ENCODE measurements around the gene ABHD17B. TPM values are rescaled to one million over a fixed set of nuclear protein-coding genes. Genes with fewer than 3 reads are reported as not detected.

The ABHD17B gene
- total and polyA plus RNA-seq, 2 donors (not counting 1 experiment from before 2014, with no cell fraction given), result 14.6 to 20.6 TPM

- Histone ChIP-seq H3K4me1 (ENCODE audit: control insufficient read depth, extremely low read depth, insufficient read depth, low read length) (no peaks in the 10 kb centered on the region), H3K9ac (ENCODE audit: insufficient read depth, low read length) (no peak overlapping the region), H4K20me1 (ENCODE audit: control insufficient read depth, extremely low read depth, insufficient read depth, low read length) (no peaks in the 10 kb centered on the region), H3K4me3 (replicated peaks in 1 of 4; ENCODE audit: control extremely low read depth in 1 of 4, insufficient read depth in 1 of 4, low read depth in 3 of 4, low read length in 4 of 4) (no peak overlapping the region), H3K36me3 (ENCODE audit: control insufficient read depth, insufficient read depth, low read length) (no peaks in the 10 kb centered on the region), H3K79me2 (ENCODE audit: control insufficient read depth, insufficient read depth, low read length) (peaks cover 5% of the 10 kb centered on the region), H3K27me3 (ENCODE audit: control insufficient read depth, insufficient read depth, low read length) (no peaks in the 10 kb centered on the region), H3K4me2 (ENCODE audit: extremely low read depth, insufficient read depth, low read length) (no peak overlapping the region), H3K9me3 (ENCODE audit: control insufficient read depth, insufficient read depth, low read depth, low read length) (no peaks in the 10 kb centered on the region), H3K27ac (ENCODE audit: insufficient read depth, low read length) (no peak overlapping the region), H2AFZ (ENCODE audit: low read length) (no peak overlapping the region)
- TF ChIP-seq EZH2 (IDR thresholded peaks at IDR 0.05; ENCODE audit: low read length, missing control alignments) (no peak), CTCF (conservative IDR thresholded peaks at IDR 0.05 in 1 of 2, IDR thresholded peaks at IDR 0.05 in 1 of 2; ENCODE audit: low read depth in 1 of 2, low read length in 2 of 2) (no peak)
- no peak for DNase-seq (ENCODE audit: low read depth in 2 of 2)
Measured at GRCh38 chr9:71937898-71938297, 26.9 kb upstream of the ABHD17B start.

GRCh38 chr9:71937070-71937625 lies 26.2 kb upstream of the ABHD17B start:
- Histone ChIP-seq H3K27me3 (ENCODE audit: control insufficient read depth, insufficient read depth, low read length) (no peaks in the 10 kb centered on the region), H3K79me2 (ENCODE audit: control insufficient read depth, insufficient read depth, low read length) (peaks cover 5% of the 10 kb centered on the region), H3K9me3 (ENCODE audit: control insufficient read depth, insufficient read depth, low read depth, low read length) (no peaks in the 10 kb centered on the region), H3K27ac (ENCODE audit: insufficient read depth, low read length) (no peak overlapping the region), H3K9ac (ENCODE audit: insufficient read depth, low read length) (no peak overlapping the region), H3K36me3 (ENCODE audit: control insufficient read depth, insufficient read depth, low read length) (no peaks in the 10 kb centered on the region), H4K20me1 (ENCODE audit: control insufficient read depth, extremely low read depth, insufficient read depth, low read length) (no peaks in the 10 kb centered on the region), H3K4me3 (replicated peaks in 1 of 4; ENCODE audit: control extremely low read depth in 1 of 4, insufficient read depth in 1 of 4, low read depth in 3 of 4, low read length in 4 of 4) (no peak overlapping the region), H3K4me2 (ENCODE audit: extremely low read depth, insufficient read depth, low read length) (no peak overlapping the region), H2AFZ (ENCODE audit: low read length) (no peak overlapping the region), H3K4me1 (ENCODE audit: control insufficient read depth, extremely low read depth, insufficient read depth, low read length) (no peaks in the 10 kb centered on the region)
- TF ChIP-seq EZH2 (IDR thresholded peaks at IDR 0.05; ENCODE audit: low read length, missing control alignments), result no peak
- no peak for TF ChIP-seq CTCF (conservative IDR thresholded peaks at IDR 0.05 in 1 of 2, IDR thresholded peaks at IDR 0.05 in 1 of 2; ENCODE audit: low read depth in 1 of 2, low read length in 2 of 2)
- DNase-seq (ENCODE audit: low read depth in 2 of 2), result no peak

GRCh38 chr9:71936066-71936465 lies 25.1 kb upstream of the ABHD17B start:
- Histone ChIP-seq H3K36me3 (ENCODE audit: control insufficient read depth, insufficient read depth, low read length) (no peaks in the 10 kb centered on the region), H3K4me2 (ENCODE audit: extremely low read depth, insufficient read depth, low read length) (no peak overlapping the region), H3K4me1 (ENCODE audit: control insufficient read depth, extremely low read depth, insufficient read depth, low read length) (no peaks in the 10 kb centered on the region), H3K9ac (ENCODE audit: insufficient read depth, low read length) (no peak overlapping the region), H3K27ac (ENCODE audit: insufficient read depth, low read length) (no peak overlapping the region), H3K79me2 (ENCODE audit: control insufficient read depth, insufficient read depth, low read length) (peaks cover 2% of the 10 kb centered on the region), H3K9me3 (ENCODE audit: control insufficient read depth, insufficient read depth, low read depth, low read length) (no peaks in the 10 kb centered on the region), H3K4me3 (replicated peaks in 1 of 4; ENCODE audit: control extremely low read depth in 1 of 4, insufficient read depth in 1 of 4, low read depth in 3 of 4, low read length in 4 of 4) (no peak overlapping the region), H4K20me1 (ENCODE audit: control insufficient read depth, extremely low read depth, insufficient read depth, low read length) (no peaks in the 10 kb centered on the region), H2AFZ (ENCODE audit: low read length) (no peak overlapping the region), H3K27me3 (ENCODE audit: control insufficient read depth, insufficient read depth, low read length) (no peaks in the 10 kb centered on the region)
- peak in 1 of 2 donors; percentile 6 for DNase-seq (ENCODE audit: low read depth in 2 of 2)
- no peak for TF ChIP-seq CTCF (conservative IDR thresholded peaks at IDR 0.05 in 1 of 2, IDR thresholded peaks at IDR 0.05 in 1 of 2; ENCODE audit: low read depth in 1 of 2, low read length in 2 of 2)
- TF ChIP-seq EZH2 (IDR thresholded peaks at IDR 0.05; ENCODE audit: low read length, missing control alignments), result no peak

Data from fibroblast of lung (primary cell).